HEK293 (cell line): ENCODE results near the gene KLC1.

Experiments
- CTCF ChIA-PET: fragments of 350-600 bp; formaldehyde crosslinking; extraction: SDS; loops from one replicate; lab custom pipeline; 2021; ENCODE audit warnings: antibody characterized with exemption; lab: Yijun Ruan, JAX
- POLR2A ChIA-PET: fragments of 300-600 bp; formaldehyde crosslinking; extraction: SDS; loops from one replicate; lab custom pipeline; 2020; ENCODE audit warnings: antibody characterized with exemption, inconsistent platforms; lab: Yijun Ruan, JAX
- H3K27ac ChIP-seq: fragments of 200-500 bp; sonication (Bioruptor generic); 2 replicates; pipeline ENCODE4 v1.5.1; 2014; ENCODE audit warnings: low read depth, low read length, control low read depth, inconsistent platforms; ENCODE audit errors: extremely low read depth
- H3K36me3 ChIP-seq, 2 experiments: fragments of 200-500 bp in 1 of 2; sonication (Bioruptor generic) in 1 of 2; 1 replicate in 1 of 2; 2 replicates in 1 of 2; pipeline ENCODE4 v1.5.1; 2014 to 2017; ENCODE audit warnings: inconsistent platforms in 2 of 2, low read length in 2 of 2; ENCODE audit not compliant: control insufficient read depth in 2 of 2, insufficient read depth in 1 of 2
- H3K4me1 ChIP-seq: fragments of 200-500 bp; sonication (Bioruptor generic); 2 replicates; pipeline ENCODE4 v1.5.1; 2014; ENCODE audit warnings: mild to moderate bottlenecking, low read length, inconsistent platforms; ENCODE audit not compliant: control insufficient read depth, insufficient read depth
- H3K4me3 ChIP-seq: 2 replicates; pipeline ENCODE4 v1.5.1; 2011; ENCODE audit warnings: low read depth, mild to moderate bottlenecking, control low read depth, low read length, moderate library complexity
- H3K9me3 ChIP-seq: fragments of 200-500 bp; sonication (Bioruptor generic); 2 replicates; pipeline ENCODE4 v1.5.1; 2014; ENCODE audit warnings: low read depth, low read length, inconsistent platforms; ENCODE audit not compliant: control insufficient read depth, insufficient read depth
- GLIS1 ChIP-seq: fragments of 450-650 bp; formaldehyde crosslinking; IDR thresholded peaks from 2 replicates; pipeline ENCODE4 v1.5.1; 2016; ENCODE audit warnings: missing biosample characterization, missing genetic modification characterization
- KLF1 ChIP-seq: fragments of 450-650 bp; formaldehyde crosslinking; IDR thresholded peaks from 2 replicates; pipeline ENCODE4 v1.5.1; 2016; ENCODE audit warnings: missing biosample characterization, missing genetic modification characterization
- KLF16 ChIP-seq: fragments of 450-650 bp; formaldehyde crosslinking; IDR thresholded peaks from 2 replicates; pipeline ENCODE4 v1.5.1; 2017; ENCODE audit warnings: missing biosample characterization, missing genetic modification characterization
- PATZ1 ChIP-seq: fragments of 450-650 bp; formaldehyde crosslinking; IDR thresholded peaks from 2 replicates; pipeline ENCODE4 v1.5.1; 2016; ENCODE audit warnings: missing biosample characterization, missing genetic modification characterization
- SALL2 ChIP-seq: fragments of 450-650 bp; formaldehyde crosslinking; IDR thresholded peaks from 2 replicates; pipeline ENCODE4 v1.5.0; 2017; ENCODE audit warnings: missing biosample characterization, mild to moderate bottlenecking, missing genetic modification characterization, borderline replicate concordance
- SP3 ChIP-seq: fragments of 450-650 bp; formaldehyde crosslinking; IDR thresholded peaks from 2 replicates; pipeline ENCODE4 v1.5.1; 2016; ENCODE audit warnings: missing biosample characterization, missing genetic modification characterization
- ZBTB17 ChIP-seq: fragments of 450-650 bp; formaldehyde crosslinking; IDR thresholded peaks from 2 replicates; pipeline ENCODE4 v1.5.1; 2016; ENCODE audit warnings: missing biosample characterization, missing genetic modification characterization
- ZBTB26 ChIP-seq: fragments of 450-650 bp; formaldehyde crosslinking; optimal IDR thresholded peaks from 2 replicates; pipeline ENCODE3; 2016; ENCODE audit warnings: missing biosample characterization, mild to moderate bottlenecking, missing genetic modification characterization
- ZBTB44 ChIP-seq: fragments of 450-650 bp; IDR thresholded peaks from 2 replicates; pipeline ENCODE4 v1.5.1; 2018; ENCODE audit warnings: missing biosample characterization, mild to moderate bottlenecking, missing genetic modification characterization
- ZBTB48 ChIP-seq: fragments of 450-650 bp; formaldehyde crosslinking; IDR thresholded peaks from 2 replicates; pipeline ENCODE4 v1.5.1; 2016; ENCODE audit warnings: missing biosample characterization, missing genetic modification characterization
- ZBTB6 ChIP-seq: fragments of 450-650 bp; formaldehyde crosslinking; IDR thresholded peaks from 2 replicates; pipeline ENCODE4 v1.5.1; 2017; ENCODE audit warnings: missing biosample characterization, missing genetic modification characterization
- ZIC2 ChIP-seq: fragments of 450-650 bp; formaldehyde crosslinking; IDR thresholded peaks from 2 replicates; pipeline ENCODE4 v1.5.1; 2016; ENCODE audit warnings: missing biosample characterization, missing genetic modification characterization
- ZNF132 ChIP-seq: fragments of 450-650 bp; formaldehyde crosslinking; IDR thresholded peaks from 2 replicates; pipeline ENCODE4 v1.5.1; 2017; ENCODE audit warnings: missing biosample characterization, missing genetic modification characterization, borderline replicate concordance
- ZNF184 ChIP-seq: fragments of 450-650 bp; IDR thresholded peaks from 2 replicates; pipeline ENCODE4 v1.5.1; 2018; ENCODE audit warnings: missing biosample characterization, mild to moderate bottlenecking, missing genetic modification characterization
- ZNF24 ChIP-seq: fragments of 450-650 bp; formaldehyde crosslinking; IDR thresholded peaks from 2 replicates; pipeline ENCODE4 v1.5.1; 2016; ENCODE audit warnings: missing biosample characterization, missing genetic modification characterization
- ZNF514 ChIP-seq: fragments of 450-650 bp; formaldehyde crosslinking; IDR thresholded peaks from 2 replicates; pipeline ENCODE4 v1.5.1; 2016; ENCODE audit warnings: missing biosample characterization, missing genetic modification characterization
- ZNF558 ChIP-seq: fragments of 450-650 bp; formaldehyde crosslinking; IDR thresholded peaks from 2 replicates; pipeline ENCODE4 v1.5.1; 2016; ENCODE audit warnings: missing biosample characterization, missing genetic modification characterization
- ZNF639 ChIP-seq: fragments of 450-650 bp; formaldehyde crosslinking; IDR thresholded peaks from 2 replicates; pipeline ENCODE4 v1.5.1; 2016; ENCODE audit warnings: missing biosample characterization, missing genetic modification characterization
- ZNF660 ChIP-seq: fragments of 450-650 bp; IDR thresholded peaks from 2 replicates; pipeline ENCODE4 v1.5.1; 2018; ENCODE audit warnings: missing biosample characterization, mild to moderate bottlenecking, missing genetic modification characterization
- ZNF692 ChIP-seq: fragments of 450-650 bp; formaldehyde crosslinking; IDR thresholded peaks from 2 replicates; pipeline ENCODE4 v1.5.1; 2016; ENCODE audit warnings: missing biosample characterization, missing genetic modification characterization
- ZNF76 ChIP-seq: fragments of 450-650 bp; formaldehyde crosslinking; IDR thresholded peaks from 2 replicates; pipeline ENCODE4; 2016; ENCODE audit warnings: low read depth, missing biosample characterization, missing genetic modification characterization, borderline replicate concordance
- ZNF830 ChIP-seq: fragments of 450-650 bp; IDR thresholded peaks from 2 replicates; pipeline ENCODE4 v1.5.0; 2018; ENCODE audit warnings: missing biosample characterization, missing genetic modification characterization, low read depth, mild to moderate bottlenecking, moderate library complexity

KLC1 gene

GRCh38 chr14:103714063-103714724 lies 85.2 kb downstream of the KLC1 start (continued):
- TF ChIP-seq ZNF692 (no peak), ZNF660 (tag by site-specific recombination) (no peak), ZBTB48 (tag by site-specific recombination) (0 out of 2 replicates have a peak, but pooled peaks have one; percentile 5), ZNF76 (tag by site-specific recombination) (no peak), ZNF514 (tag by site-specific recombination) (no peak), ZNF830 (tag by site-specific recombination) (no peak), GLIS1 (tag by site-specific recombination) (peak; percentile 75), ZIC2 (peak; percentile 98), ZNF24 (no peak), ZNF639 (tag by site-specific recombination) (no peak)

GRCh38 chr14:103715052-103716000 lies 86.3 kb downstream of the KLC1 start, which contains the start of the genes XRCC3 and ZFYVE21:
XRCC3 (minus strand) TSS chr14:103715451; CDS start chr14:103711087, 4,364 bp downstream.
ZFYVE21 (plus strand) TSS chr14:103715810; CDS start chr14:103715842, 32 bp downstream.
- no peaks in the 10 kb centered on the region for H3K9me3 ChIP-seq
- H3K4me1 ChIP-seq, result peaks cover 12% of the 10 kb centered on the region
- ChIA-PET POLR2A (interaction anchor here (0.6 to 4.0 kb wide), 15 partner anchors 8 to 272 kb away, joined by 3 to 31 read pairs (median 4); partner anchors contain the start of gene BAG5), CTCF (interaction anchor here (0.8 kb wide), 1 partner anchor 362 kb away, joined by 3 read pairs; no protein-coding TSS in a partner anchor)
- H3K4me3 ChIP-seq, result peak within 1 kb of the TSS; percentile 87
- H3K36me3 ChIP-seq, result peaks cover 10 to 43% of the 10 kb centered on the region in 2 experiments; a peak in 2 of 3 replicates
- H3K27ac ChIP-seq, result peak within 1 kb of the TSS; percentile 96
- peak; percentile 91 for TF ChIP-seq ZNF660 (tag by site-specific recombination)
- peak; percentile 62 for TF ChIP-seq ZBTB26 (tag by site-specific recombination)
- peak; percentile 42 for TF ChIP-seq PATZ1
- TF ChIP-seq ZBTB17 (tag by site-specific recombination), result peak; percentile 85
- TF ChIP-seq SALL2 (tag by site-specific recombination), result no peak
- TF ChIP-seq ZNF184 (tag by site-specific recombination), result 0 out of 2 replicates have a peak, but pooled peaks have one; percentile 72
- TF ChIP-seq KLF16 (tag by site-specific recombination), result 0 out of 2 replicates have a peak, but pooled peaks have one; percentile 13
- TF ChIP-seq ZBTB44, result peak; percentile 62; the same call in 1 of the 2 replicates
- TF ChIP-seq ZNF558, result no peak
- no peak for TF ChIP-seq ZNF132
- 0 out of 2 replicates have a peak, but pooled peaks have one; percentile 31 for TF ChIP-seq ZBTB6
- peak; percentile 87 for TF ChIP-seq KLF1 (tag by site-specific recombination)
- TF ChIP-seq ZNF76 (tag by site-specific recombination), result 0 out of 2 replicates have a peak, but pooled peaks have one; percentile 11
- peak; percentile 99 for TF ChIP-seq SP3 (tag by site-specific recombination)
- peak; percentile 73; the same call in 1 of the 2 replicates for TF ChIP-seq ZNF692
